SK-N-SH treated with all-trans-retinoic acid at 6 μM for 48 hours (cell line): ENCODE measurements around the gene LMAN2.

Experiments used
- CSDC2 ChIP-seq: fragments of 250-450 bp; sonication (Bioruptor Pico); IDR thresholded peaks from 2 replicates; pipeline ENCODE4 v1.5.0; 2020; ENCODE audit warnings: mild to moderate bottlenecking, moderate library complexity
- CSRNP3 ChIP-seq: fragments of 250-450 bp; sonication (Bioruptor Pico); IDR thresholded peaks from 2 replicates; pipeline ENCODE4 v1.5.1; 2021; ENCODE audit warnings: mild to moderate bottlenecking, moderate library complexity
- TCF4 ChIP-seq: fragments of 250-450 bp; sonication (Bioruptor Pico); IDR thresholded peaks from 2 replicates; pipeline ENCODE4 v1.8.0; 2021; ENCODE audit warnings: mild to moderate bottlenecking, moderate library complexity, borderline replicate concordance
- TSHZ2 ChIP-seq: fragments of 250-450 bp; sonication (Bioruptor Pico); IDR thresholded peaks from 2 replicates; pipeline ENCODE4 v1.5.0; 2020; ENCODE audit warnings: mild to moderate bottlenecking, moderate library complexity
- ZC3H10 ChIP-seq: fragments of 250-450 bp; sonication (Bioruptor Pico); IDR thresholded peaks from 2 replicates; pipeline ENCODE4 v1.5.1; 2021; ENCODE audit warnings: mild to moderate bottlenecking, moderate library complexity
- ZFP30 ChIP-seq: fragments of 450-650 bp; formaldehyde crosslinking; IDR thresholded peaks from 2 replicates; pipeline ENCODE4 v1.5.0; 2022; ENCODE audit warnings: mild to moderate bottlenecking, moderate library complexity
- ZNF565 ChIP-seq: fragments of 450-650 bp; formaldehyde crosslinking; conservative IDR thresholded peaks from 2 replicates; pipeline ENCODE4 v1.5.0; 2020; ENCODE audit warnings: low read depth, mild to moderate bottlenecking, moderate library complexity
- TF ChIP-seq, protein P1 (sequence below): fragments of 250-450 bp; sonication (Bioruptor Pico); IDR thresholded peaks from 2 replicates; pipeline ENCODE4 v1.8.0; 2020; ENCODE audit warnings: mild to moderate bottlenecking, moderate library complexity, borderline replicate concordance

DNA sequence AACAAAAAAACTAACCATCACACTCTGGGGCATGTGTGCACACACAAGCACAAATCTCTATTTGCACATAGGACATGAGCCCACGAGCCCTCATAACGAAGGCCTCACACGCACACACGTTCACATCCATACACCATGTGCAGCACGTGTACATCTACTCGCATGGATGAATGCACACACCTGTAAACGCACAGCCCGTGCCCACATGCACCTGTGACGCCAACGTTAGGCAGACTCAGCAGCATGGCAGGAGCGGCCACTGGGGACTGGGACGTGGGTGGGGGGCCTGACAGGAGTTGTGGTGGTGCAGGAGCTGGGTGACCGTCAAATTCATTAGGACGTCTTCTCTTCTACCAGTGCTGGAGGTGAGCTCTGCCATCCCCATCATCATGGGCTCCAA, 35.9 kb upstream of the LMAN2 start:
- no peak for TF ChIP-seq ZNF565 (CRISPR knock-in tag)
- TF ChIP-seq TSHZ2 (CRISPR knock-in tag) = no peak
- TF ChIP-seq, protein P1, sequence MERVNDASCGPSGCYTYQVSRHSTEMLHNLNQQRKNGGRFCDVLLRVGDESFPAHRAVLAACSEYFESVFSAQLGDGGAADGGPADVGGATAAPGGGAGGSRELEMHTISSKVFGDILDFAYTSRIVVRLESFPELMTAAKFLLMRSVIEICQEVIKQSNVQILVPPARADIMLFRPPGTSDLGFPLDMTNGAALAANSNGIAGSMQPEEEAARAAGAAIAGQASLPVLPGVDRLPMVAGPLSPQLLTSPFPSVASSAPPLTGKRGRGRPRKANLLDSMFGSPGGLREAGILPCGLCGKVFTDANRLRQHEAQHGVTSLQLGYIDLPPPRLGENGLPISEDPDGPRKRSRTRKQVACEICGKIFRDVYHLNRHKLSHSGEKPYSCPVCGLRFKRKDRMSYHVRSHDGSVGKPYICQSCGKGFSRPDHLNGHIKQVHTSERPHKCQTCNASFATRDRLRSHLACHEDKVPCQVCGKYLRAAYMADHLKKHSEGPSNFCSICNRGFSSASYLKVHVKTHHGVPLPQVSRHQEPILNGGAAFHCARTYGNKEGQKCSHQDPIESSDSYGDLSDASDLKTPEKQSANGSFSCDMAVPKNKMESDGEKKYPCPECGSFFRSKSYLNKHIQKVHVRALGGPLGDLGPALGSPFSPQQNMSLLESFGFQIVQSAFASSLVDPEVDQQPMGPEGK = no peak
- TF ChIP-seq TCF4 (CRISPR knock-in tag) = no peak
- TF ChIP-seq CSRNP3 (CRISPR knock-in tag) = no peak
- no peak for TF ChIP-seq ZC3H10 (CRISPR knock-in tag)
- no peak for TF ChIP-seq CSDC2
- TF ChIP-seq ZFP30 (CRISPR knock-in tag) = no peak
